Osteoblast (primary cell): ENCODE data around the gene YIPF1. TPM values are rescaled to one million over a fixed set of nuclear protein-coding genes. Genes with fewer than 3 reads are reported as not detected.

Experiments used
- DNase-seq: peaks from one replicate; pipeline ENCODE4 v3.0.0; 2011; ENCODE audit warnings: low spot score, mixed read lengths; ENCODE audit not compliant: insufficient read length; ENCODE audit errors: missing footprints
- H2AFZ ChIP-seq: 2 replicates; pipeline ENCODE4 v1.6.0; 2011; ENCODE audit warnings: mild to moderate bottlenecking, low read length
- H3K27ac ChIP-seq: 2 replicates; pipeline ENCODE4 v1.5.1; 2011; ENCODE audit warnings: mild to moderate bottlenecking, low read depth, low read length, moderate library complexity
- H3K27me3 ChIP-seq: 2 replicates; pipeline ENCODE4 v1.6.0; 2012; ENCODE audit warnings: mild to moderate bottlenecking, control low read depth, inconsistent platforms, low read length, moderate library complexity; ENCODE audit not compliant: insufficient read depth
- H3K36me3 ChIP-seq: 2 replicates; pipeline ENCODE4 v1.5.1; 2011; ENCODE audit warnings: mild to moderate bottlenecking, low read length, control low read depth, moderate library complexity; ENCODE audit not compliant: insufficient read depth
- H3K4me1 ChIP-seq: 2 replicates; pipeline ENCODE4 v1.5.1; 2011; ENCODE audit warnings: mild to moderate bottlenecking, low read length, control low read depth, moderate library complexity; ENCODE audit not compliant: insufficient read depth
- H3K4me2 ChIP-seq: 2 replicates; pipeline ENCODE4 v1.6.0; 2011; ENCODE audit warnings: mild to moderate bottlenecking, low read length; ENCODE audit not compliant: insufficient read depth
- H3K4me3 ChIP-seq: fragments of 200-600 bp; sonication (generic); 3 replicates; pipeline ENCODE4 v1.5.1; 2012; ENCODE audit warnings: mild to moderate bottlenecking, low read length, inconsistent platforms; ENCODE audit not compliant: insufficient read depth
- H3K79me2 ChIP-seq: 2 replicates; pipeline ENCODE4 v1.6.0; 2012; ENCODE audit warnings: mild to moderate bottlenecking, low read length, control low read depth, inconsistent platforms; ENCODE audit not compliant: insufficient read depth
- H3K9me3 ChIP-seq: 2 replicates; pipeline ENCODE4 v1.5.1; 2011; ENCODE audit warnings: low read depth, low read length, control low read depth
- H4K20me1 ChIP-seq: 2 replicates; pipeline ENCODE4 v1.6.0; 2012; ENCODE audit warnings: mild to moderate bottlenecking, low read length, control low read depth; ENCODE audit not compliant: insufficient read depth
- CTCF ChIP-seq: IDR thresholded peaks from 2 replicates; pipeline ENCODE4 v1.5.1; 2011; ENCODE audit warnings: mild to moderate bottlenecking, low read depth, low read length, moderate library complexity; ENCODE audit errors: extremely low read depth
- small RNA-seq: library from RNA; depleted of rRNA; stranded (forward); fragments of <200 nt; gene quantifications from one replicate; pipeline ENCODE3, GENCODE V24; 2012
- total RNA-seq: library from RNA; depleted of rRNA; stranded (reverse); fragments of >200 nt; gene quantifications from 2 replicates; pipeline ENCODE4 v1.2.3, GENCODE V29; 2012

YIPF1 gene
- total RNA-seq, 1 donor: 23.2 TPM

- Histone ChIP-seq H3K27ac (no peak overlapping the region), H3K4me1 (peaks cover 5% of the 10 kb centered on the region)
Observed at GRCh38 chr1:53804791-53805505, 84.6 kb downstream of the YIPF1 start.

GRCh38 chr1:53804181-53804580, 85.4 kb downstream of the YIPF1 start:
- Histone ChIP-seq H3K4me2 (no peak overlapping the region), H3K27ac (no peak overlapping the region), H4K20me1 (no peaks in the 10 kb centered on the region), H3K27me3 (no peaks in the 10 kb centered on the region), H3K9me3 (no peaks in the 10 kb centered on the region), H2AFZ (no peak overlapping the region), H3K4me1 (peaks cover 5% of the 10 kb centered on the region), H3K4me3 (no peak overlapping the region), H3K79me2 (no peaks in the 10 kb centered on the region), H3K36me3 (peaks cover 6% of the 10 kb centered on the region)
- no peak for DNase-seq
- no peak for TF ChIP-seq CTCF

More at GRCh38 chr1:53804791-53805505, 84.6 kb downstream of the YIPF1 start:
- Histone ChIP-seq H4K20me1 (no peaks in the 10 kb centered on the region), H3K4me2 (no peak overlapping the region), H3K9me3 (no peaks in the 10 kb centered on the region), H3K79me2 (no peaks in the 10 kb centered on the region), H2AFZ (no peak overlapping the region), H3K4me3 (no peak overlapping the region), H3K36me3 (peaks cover 6% of the 10 kb centered on the region), H3K27me3 (no peaks in the 10 kb centered on the region)
- TF ChIP-seq CTCF: no peak
- DNase-seq: no peak

Small RNA genes lying within 50 kb of the gene (small RNA-seq; reads per million reads assigned to genes)
- not detected for gene AL049745.1

Other genes with a start within 250 kb of the YIPF1 start
- 2.4 and 2.9 TPM in 2 replicates for gene GLIS1, start 150.6 kb downstream of the YIPF1 start, total RNA-seq
- 12.7 and 14.7 TPM in 2 replicates for gene NDC1, start 51.5 kb downstream of the YIPF1 start, total RNA-seq
- gene DIO1, start 4.4 kb upstream of the YIPF1 start, total RNA-seq: not detected in 2 replicates
- gene IFT25, start 55.9 kb upstream of the YIPF1 start, total RNA-seq: 21.7 and 22.7 TPM in 2 replicates
- 38.7 and 43.9 TPM in 2 replicates for gene LRRC42, start 56.6 kb upstream of the YIPF1 start, total RNA-seq
- gene LDLRAD1, start 128.4 kb upstream of the YIPF1 start, total RNA-seq: not detected in 2 replicates
- 356 and 365 TPM in 2 replicates for gene TMEM59, start 163.4 kb upstream of the YIPF1 start, total RNA-seq
- gene TCEANC2, start 163.8 kb upstream of the YIPF1 start, total RNA-seq: 2.5 and 3.2 TPM in 2 replicates